Mesendoderm (in vitro differentiated cells): ENCODE results near the gene CREB5.
"Not testable (repeated sequence)": the region's sequence is repeated elsewhere in the genome, so short reads cannot be mapped to it uniquely, and the experiment has no call there.

Experiments
- DNase-seq: peaks from one replicate; pipeline ENCODE4 v3.0.0; 2013
- H2AK5ac ChIP-seq: 2 replicates; pipeline ENCODE4 v1.6.1; 2013; ENCODE audit warnings: low read length, inconsistent platforms
- H2BK120ac ChIP-seq: 2 replicates; pipeline ENCODE4 v1.6.1; 2013; ENCODE audit warnings: low read depth, mild to moderate bottlenecking, low read length, moderate library complexity, mixed read lengths
- H2BK15ac ChIP-seq: replicated peaks from 2 replicates; pipeline ENCODE4 v1.6.1; 2013; ENCODE audit warnings: low read depth, mild to moderate bottlenecking, moderate library complexity
- H2BK5ac ChIP-seq: 2 replicates; pipeline ENCODE4 v1.6.1; 2013; ENCODE audit warnings: low read length, inconsistent platforms
- H3K18ac ChIP-seq: 2 replicates; pipeline ENCODE4 v1.6.1; 2013; ENCODE audit warnings: mild to moderate bottlenecking, low read length, mixed read lengths
- H3K23ac ChIP-seq: one replicate; pipeline ENCODE4 v1.6.1; 2013; ENCODE audit warnings: low read length
- H3K27ac ChIP-seq: 2 replicates; pipeline ENCODE4 v1.5.1; 2013; ENCODE audit warnings: low read depth, mild to moderate bottlenecking, inconsistent platforms, low read length, moderate library complexity
- H3K27me3 ChIP-seq: 2 replicates; pipeline ENCODE4 v1.6.1; 2013; ENCODE audit warnings: low read length, control low read depth, mild to moderate bottlenecking, inconsistent platforms; ENCODE audit not compliant: insufficient read depth, poor library complexity
- H3K36me3 ChIP-seq: 2 replicates; pipeline ENCODE4 v1.6.1; 2013; ENCODE audit warnings: low read length, inconsistent platforms; ENCODE audit not compliant: control insufficient read depth, insufficient read depth
- H3K4ac ChIP-seq: one replicate; pipeline ENCODE4 v1.6.1; 2013; ENCODE audit warnings: low read depth, mild to moderate bottlenecking, low read length, moderate library complexity
- H3K4me1 ChIP-seq: 2 replicates; pipeline ENCODE4 v1.6.1; 2013; ENCODE audit warnings: low read depth, low read length, inconsistent platforms; ENCODE audit not compliant: control insufficient read depth
- H3K4me2 ChIP-seq: 2 replicates; pipeline ENCODE4 v1.6.1; 2013; ENCODE audit warnings: low read length
- H3K4me3 ChIP-seq: 2 replicates; pipeline ENCODE4 v1.5.1; 2013; ENCODE audit warnings: mild to moderate bottlenecking, low read length
- H3K56ac ChIP-seq: one replicate; pipeline ENCODE4 v1.6.1; 2013; ENCODE audit warnings: low read length
- H3K79me1 ChIP-seq: 2 replicates; pipeline ENCODE4 v1.6.1; 2013; ENCODE audit warnings: low read length, inconsistent platforms
- H3K79me2 ChIP-seq: 2 replicates; pipeline ENCODE4 v1.6.1; 2013; ENCODE audit warnings: mild to moderate bottlenecking, low read length; ENCODE audit not compliant: control insufficient read depth, insufficient read depth
- H3K9ac ChIP-seq: 2 replicates; pipeline ENCODE4 v1.6.1; 2013; ENCODE audit warnings: low read length, inconsistent platforms
- H4K5ac ChIP-seq: one replicate; pipeline ENCODE4 v1.6.1; 2013; ENCODE audit warnings: low read length
- H4K8ac ChIP-seq: one replicate; pipeline ENCODE4 v1.6.1; 2013; ENCODE audit warnings: low read depth, mild to moderate bottlenecking, control low read depth, low read length, moderate library complexity
- whole genome bisulfite sequencing: extraction: QIAGEN DNeasy Blood & Tissue Kit; methylation state at CpG from one replicate; pipeline ENCODE4 v1.1.7; 2013; ENCODE audit warnings: low lambda C conversion rate, missing lambda C conversion rate; ENCODE audit not compliant: insufficient coverage; ENCODE audit errors: extremely low coverage; 5-methylcytosine and 5-hydroxymethylcytosine counted together

The CREB5 gene

GRCh38 chr7:28608237-28608656 is 195.9 kb downstream of the CREB5 start:
- H3K9ac ChIP-seq, result no peak overlapping the region
- DNase-seq, result no peak
- H3K79me2 ChIP-seq, result no peaks in the 10 kb centered on the region
- H3K4ac ChIP-seq, result no peak overlapping the region
- H3K4me1 ChIP-seq, result peaks cover 5% of the 10 kb centered on the region
- no peak overlapping the region for H2BK5ac ChIP-seq
- no peak overlapping the region for H2BK15ac ChIP-seq
- no peak overlapping the region for H3K27ac ChIP-seq
- no peaks in the 10 kb centered on the region for H3K79me1 ChIP-seq
- H4K8ac ChIP-seq, result no peak overlapping the region
- H3K4me3 ChIP-seq, result no peak overlapping the region
- no peaks in the 10 kb centered on the region for H3K27me3 ChIP-seq
- WGBS, result no CpG with 5 or more reads among the region's 1 CpG
- no peaks in the 10 kb centered on the region for H3K36me3 ChIP-seq
- H3K23ac ChIP-seq, result no peak overlapping the region
- H4K5ac ChIP-seq, result no peak overlapping the region
- no peak overlapping the region for H2AK5ac ChIP-seq
- no peak overlapping the region for H3K56ac ChIP-seq
- no peak overlapping the region for H3K4me2 ChIP-seq
- H2BK120ac ChIP-seq, result no peak overlapping the region
- H3K18ac ChIP-seq, result no peak overlapping the region

- Histone ChIP-seq H2AK5ac (no peak overlapping the region), H3K4me3 (no peak overlapping the region)
- WGBS, result no CpG with 5 or more reads among the region's 3 CpGs
Observed at GRCh38 chr7:28608731-28609130, 196.4 kb downstream of the CREB5 start.

GRCh38 chr7:28609608-28610007 is 197.3 kb downstream of the CREB5 start:
- Histone ChIP-seq H3K27ac (no peak overlapping the region), H3K4me2 (no peak overlapping the region), H4K8ac (no peak overlapping the region), H4K5ac (no peak overlapping the region), H2AK5ac (no peak overlapping the region), H3K9ac (no peak overlapping the region), H3K4me3 (no peak overlapping the region), H3K4ac (no peak overlapping the region), H3K56ac (no peak overlapping the region), H2BK5ac (no peak overlapping the region), H2BK15ac (no peak overlapping the region), H3K27me3 (no peaks in the 10 kb centered on the region), H3K23ac (no peak overlapping the region), H3K36me3 (no peaks in the 10 kb centered on the region), H3K79me1 (no peaks in the 10 kb centered on the region), H3K18ac (no peak overlapping the region), H3K79me2 (no peaks in the 10 kb centered on the region), H2BK120ac (no peak overlapping the region), H3K4me1 (peaks cover 5% of the 10 kb centered on the region)
- no peak for DNase-seq
- WGBS, result no CpG with 5 or more reads among the region's 3 CpGs

More at GRCh38 chr7:28608731-28609130, 196.4 kb downstream of the CREB5 start:
- Histone ChIP-seq H2BK5ac (no peak overlapping the region), H3K4me2 (no peak overlapping the region), H3K9ac (no peak overlapping the region), H3K36me3 (no peaks in the 10 kb centered on the region), H2BK15ac (no peak overlapping the region), H3K23ac (no peak overlapping the region), H3K79me2 (no peaks in the 10 kb centered on the region), H2BK120ac (no peak overlapping the region), H3K79me1 (no peaks in the 10 kb centered on the region), H3K18ac (no peak overlapping the region), H3K27ac (no peak overlapping the region), H4K5ac (no peak overlapping the region), H3K4me1 (peaks cover 5% of the 10 kb centered on the region), H3K4ac (no peak overlapping the region), H3K27me3 (no peaks in the 10 kb centered on the region), H3K56ac (no peak overlapping the region), H4K8ac (no peak overlapping the region)
- DNase-seq, result no peak

GRCh38 chr7:28611399-28611897 is 199.1 kb downstream of the CREB5 start:
- DNase-seq, H3K79me1 ChIP-seq, H2AK5ac ChIP-seq, H3K36me3 ChIP-seq, H2BK5ac ChIP-seq, H3K79me2 ChIP-seq, H3K4me3 ChIP-seq, H4K8ac ChIP-seq, H3K18ac ChIP-seq, H3K4me1 ChIP-seq, H2BK15ac ChIP-seq, H3K56ac ChIP-seq, H4K5ac ChIP-seq, H3K4ac ChIP-seq, H3K4me2 ChIP-seq, H3K23ac ChIP-seq, H3K27ac ChIP-seq, H2BK120ac ChIP-seq, H3K27me3 ChIP-seq, H3K9ac ChIP-seq: not testable (repeated sequence)
- WGBS, result 100% methylated on average over 1 of the region's 4 CpGs

GRCh38 chr7:28613262-28613661 is 200.9 kb downstream of the CREB5 start:
- no peaks in the 10 kb centered on the region for H3K27me3 ChIP-seq
- no peak overlapping the region for H3K4me2 ChIP-seq
- WGBS, result no CpG with 5 or more reads among the region's 6 CpGs

GRCh38 chr7:28615091-28615490 is 202.8 kb downstream of the CREB5 start:
- H3K79me1 ChIP-seq, result no peaks in the 10 kb centered on the region
- H3K4me3 ChIP-seq, result no peak overlapping the region
- no CpG with 5 or more reads among the region's 4 CpGs for WGBS

More at GRCh38 chr7:28613262-28613661, 200.9 kb downstream of the CREB5 start:
- no peaks in the 10 kb centered on the region for H3K79me2 ChIP-seq
- no peak overlapping the region for H2BK120ac ChIP-seq
- no peak overlapping the region for H3K4ac ChIP-seq
- no peaks in the 10 kb centered on the region for H3K79me1 ChIP-seq
- H3K4me1 ChIP-seq, result peaks cover 5% of the 10 kb centered on the region
- H3K56ac ChIP-seq, result no peak overlapping the region
- no peak overlapping the region for H3K23ac ChIP-seq
- no peak overlapping the region for H3K18ac ChIP-seq
- no peak overlapping the region for H2BK15ac ChIP-seq
- peak; percentile 72 for DNase-seq
- H3K4me3 ChIP-seq, result no peak overlapping the region
- no peaks in the 10 kb centered on the region for H3K36me3 ChIP-seq
- H4K8ac ChIP-seq, result no peak overlapping the region
- H3K9ac ChIP-seq, result no peak overlapping the region
- no peak overlapping the region for H3K27ac ChIP-seq
- no peak overlapping the region for H2AK5ac ChIP-seq
- no peak overlapping the region for H4K5ac ChIP-seq
- no peak overlapping the region for H2BK5ac ChIP-seq

More at GRCh38 chr7:28615091-28615490, 202.8 kb downstream of the CREB5 start:
- Histone ChIP-seq H3K56ac (no peak overlapping the region), H3K79me2 (no peaks in the 10 kb centered on the region), H3K23ac (no peak overlapping the region), H4K8ac (no peak overlapping the region), H3K4me2 (no peak overlapping the region), H2BK120ac (no peak overlapping the region), H2BK15ac (no peak overlapping the region), H3K9ac (no peak overlapping the region), H3K4ac (no peak overlapping the region), H3K36me3 (no peaks in the 10 kb centered on the region), H3K4me1 (peaks cover 5% of the 10 kb centered on the region), H3K18ac (no peak overlapping the region), H2AK5ac (no peak overlapping the region), H2BK5ac (no peak overlapping the region), H3K27me3 (no peaks in the 10 kb centered on the region), H3K27ac (no peak overlapping the region), H4K5ac (no peak overlapping the region)
- DNase-seq, result peak; percentile 77
